HepG2 (cell line): ENCODE results near the gene NDRG3. TPM values are rescaled to one million over a fixed set of nuclear protein-coding genes. Genes with fewer than 3 reads are reported as not detected.

Experiments used
- ARNTL ChIP-seq: sonication (generic); formaldehyde crosslinking; IDR thresholded peaks from 2 replicates; pipeline ENCODE4 v1.4.0; 2020; ENCODE audit warnings: mild to moderate bottlenecking, missing genetic modification reagents
- ESRRA ChIP-seq: sonication (generic); formaldehyde crosslinking; IDR thresholded peaks from 2 replicates; pipeline ENCODE4 v1.5.1; 2020; ENCODE audit warnings: mild to moderate bottlenecking, low read depth, missing genetic modification reagents
- FLYWCH1 ChIP-seq: sonication (generic); formaldehyde crosslinking; IDR thresholded peaks from 2 replicates; pipeline ENCODE4 v1.8.1; 2023; ENCODE audit warnings: mild to moderate bottlenecking, missing genetic modification reagents
- GATAD1 ChIP-seq: IDR thresholded peaks from 2 replicates; pipeline ENCODE4 v1.6.1; 2016; ENCODE audit warnings: missing genetic modification reagents, missing compliant biosample characterization
- GMEB1 ChIP-seq: sonication (generic); formaldehyde crosslinking; IDR thresholded peaks from 2 replicates; pipeline ENCODE4 v1.5.1; 2020; ENCODE audit warnings: missing genetic modification reagents, mild to moderate bottlenecking, borderline replicate concordance
- HOXA5 ChIP-seq: sonication (generic); formaldehyde crosslinking; IDR thresholded peaks from 2 replicates; pipeline ENCODE4 v1.4.0; 2020; ENCODE audit warnings: missing genetic modification reagents
- KDM4B ChIP-seq: sonication (generic); formaldehyde crosslinking; IDR thresholded peaks from 2 replicates; pipeline ENCODE4 v1.4.0; 2020; ENCODE audit warnings: missing genetic modification reagents
- KMT2A ChIP-seq: sonication (generic); formaldehyde crosslinking; IDR thresholded peaks from 2 replicates; pipeline ENCODE4 v1.4.0; 2020; ENCODE audit warnings: missing genetic modification reagents
- MAF1 ChIP-seq: sonication (generic); formaldehyde crosslinking; IDR thresholded peaks from 2 replicates; pipeline ENCODE4 v1.5.0; 2020; ENCODE audit warnings: missing genetic modification reagents, borderline replicate concordance
- MLX ChIP-seq: IDR thresholded peaks from 2 replicates; pipeline ENCODE4 v1.6.1; 2016
- NCOA5 ChIP-seq: sonication (generic); formaldehyde crosslinking; IDR thresholded peaks from 2 replicates; pipeline ENCODE4 v1.4.0; 2020; ENCODE audit warnings: missing genetic modification reagents
- NFIC ChIP-seq: IDR thresholded peaks from 2 replicates; pipeline ENCODE4 v1.6.1; 2012; ENCODE audit warnings: mild to moderate bottlenecking, low read length, inconsistent platforms
- NR2C2 ChIP-seq: sonication (generic); formaldehyde crosslinking; IDR thresholded peaks from 2 replicates; pipeline ENCODE4 v1.4.0; 2020; ENCODE audit warnings: missing genetic modification reagents, mild to moderate bottlenecking, moderate library complexity, borderline replicate concordance
- PTBP1 ChIP-seq: fragments of 200-400 bp; formaldehyde crosslinking; IDR thresholded peaks from 2 replicates; pipeline ENCODE4 v1.6.1; 2018; ENCODE audit warnings: low read length, low read depth; ENCODE audit not compliant: poor library complexity, severe bottlenecking
- RNF219 ChIP-seq: sonication (generic); formaldehyde crosslinking; IDR thresholded peaks from 2 replicates; pipeline ENCODE4 v1.5.0; 2020; ENCODE audit warnings: mild to moderate bottlenecking, missing genetic modification reagents
- SALL1 ChIP-seq: sonication (generic); formaldehyde crosslinking; IDR thresholded peaks from 2 replicates; pipeline ENCODE4 v1.8.0; 2022; ENCODE audit warnings: mild to moderate bottlenecking, missing genetic modification reagents
- SAP130 ChIP-seq: IDR thresholded peaks from 2 replicates; pipeline ENCODE4 v1.6.1; 2016; ENCODE audit warnings: low read depth
- ZNF124 ChIP-seq: sonication (generic); formaldehyde crosslinking; IDR thresholded peaks from 2 replicates; pipeline ENCODE4 v1.4.0; 2020; ENCODE audit warnings: missing genetic modification reagents
- ZNF143 ChIP-seq: sonication (generic); formaldehyde crosslinking; IDR thresholded peaks from 2 replicates; pipeline ENCODE4 v1.4.0; 2020; ENCODE audit warnings: missing genetic modification reagents
- ZNF230 ChIP-seq: sonication (generic); formaldehyde crosslinking; IDR thresholded peaks from 2 replicates; pipeline ENCODE4 v1.4.0; 2020; ENCODE audit warnings: mild to moderate bottlenecking, missing genetic modification reagents
- ZNF704 ChIP-seq: sonication (generic); formaldehyde crosslinking; IDR thresholded peaks from 2 replicates; pipeline ENCODE4 v1.8.1; 2023; ENCODE audit warnings: mild to moderate bottlenecking, inconsistent platforms, moderate library complexity, missing genetic modification reagents, borderline replicate concordance
- ZNF724P ChIP-seq: sonication (generic); formaldehyde crosslinking; IDR thresholded peaks from 2 replicates; pipeline ENCODE4 v1.8.0; 2022; ENCODE audit warnings: missing genetic modification reagents, borderline replicate concordance
- ZNF879 ChIP-seq: sonication (generic); formaldehyde crosslinking; IDR thresholded peaks from 2 replicates; pipeline ENCODE4 v1.8.1; 2023; ENCODE audit warnings: missing genetic modification reagents
- ZSCAN25 ChIP-seq: sonication (generic); formaldehyde crosslinking; IDR thresholded peaks from 2 replicates; pipeline ENCODE4 v1.8.0; 2022; ENCODE audit warnings: mild to moderate bottlenecking, missing genetic modification reagents
- ZSCAN31 ChIP-seq: sonication (generic); formaldehyde crosslinking; IDR thresholded peaks from 2 replicates; pipeline ENCODE4 v1.5.0; 2020; ENCODE audit warnings: low read depth, mild to moderate bottlenecking, missing genetic modification reagents
- polyA plus RNA-seq, 8 experiments: library from polyadenylated mRNA; depleted of rRNA in 3 of 8; stranded (reverse) in 7 of 8; unstranded in 1 of 8; fragments of >200 nt; fragmentation: Illumina TruSeq in 4 of 8; extraction: Trizol in 4 of 8; gene quantifications; 2 replicates each; pipeline versions ENCODE4 v1.2.1 to v1.2.3, GENCODE V29; 2011 to 2016; ENCODE audit warnings: low read depth in 4 of 8, missing spikeins in 1 of 8, mixed read lengths in 1 of 8; ENCODE audit not compliant: insufficient read depth in 1 of 8
- total RNA-seq, 5 experiments: library from RNA; depleted of rRNA; stranded (reverse); fragments of >200 nt; fragmentation: Illumina TruSeq; extraction: Trizol; gene quantifications; 2 replicates each; pipeline ENCODE4 v1.2.3, GENCODE V29; 2016; ENCODE audit warnings: low read depth in 1 of 5

NDRG3 gene
- total and polyA plus RNA-seq, 2 of the 13 experiments (the other 11 are each of a cell fraction or from before 2014, with no cell fraction given), result 36.0 to 40.5 TPM

GRCh38 chr20:36773597-36774390 lies 27.9 kb upstream of the NDRG3 start, which contains the start of gene DSN1 (continued):
- TF ChIP-seq ARNTL (CRISPR knock-in tag) (no peak; the same call in 1 of the 2 replicates), PTBP1 (no peak), ZSCAN31 (CRISPR knock-in tag) (peak; percentile 92), ZSCAN25 (CRISPR knock-in tag) (no peak), MAF1 (CRISPR knock-in tag) (peak; percentile 65; the same call in 1 of the 2 replicates), ZNF724P (CRISPR knock-in tag) (no peak; the same call in 1 of the 2 replicates), NCOA5 (CRISPR knock-in tag) (no peak), MLX (peak; percentile 79), ZNF704 (CRISPR knock-in tag) (peak; percentile 97), KDM4B (0 out of 2 replicates have a peak, but pooled peaks have one; percentile 11), ZNF143 (CRISPR knock-in tag) (peak; percentile 42; the same call in 1 of the 2 replicates), ZNF230 (peak; percentile 98), ESRRA (CRISPR knock-in tag) (peak; percentile 68; the same call in 1 of the 2 replicates), FLYWCH1 (CRISPR knock-in tag) (0 out of 2 replicates have a peak, but pooled peaks have one; percentile 53), GATAD1 (CRISPR knock-in tag) (peak; percentile 99), SALL1 (CRISPR knock-in tag) (peak; percentile 82), KMT2A (CRISPR knock-in tag) (peak; percentile 96), HOXA5 (CRISPR knock-in tag) (peak; percentile 89), NR2C2 (CRISPR knock-in tag) (peak; percentile 46; the same call in 1 of the 2 replicates), NFIC (no peak), ZNF879 (peak; percentile 66), RNF219 (no peak), SAP130 (CRISPR knock-in tag) (peak; percentile 100), ZNF124 (CRISPR knock-in tag) (no peak), GMEB1 (peak; percentile 97)
